ENCODE measurements around the gene BRIP1. TPM values are rescaled to one million over a fixed set of nuclear protein-coding genes. Genes with fewer than 3 reads are reported as not detected.

The BRIP1 gene
- total RNA-seq, 1 donor from 2014 or later = 5.2 TPM

GRCh38 chr17:61647047-61647446, 216.3 kb downstream of the BRIP1 start:
- Mint-ChIP-seq H3K4me1 (ENCODE audit: unreplicated experiment) (no peaks in the 10 kb centered on the region), H3K27me3 (ENCODE audit: unreplicated experiment) (no peaks in the 10 kb centered on the region), H3K27ac (ENCODE audit: unreplicated experiment) (no peak overlapping the region), H3K9me3 (ENCODE audit: unreplicated experiment) (peaks cover 5% of the 10 kb centered on the region), H3K36me3 (ENCODE audit: low read depth, unreplicated experiment) (no peaks in the 10 kb centered on the region), H3K4me3 (ENCODE audit: unreplicated experiment) (no peak overlapping the region)
- no peak for DNase-seq (ENCODE audit: low spot score)
- no peak for TF ChIP-seq CTCF (IDR thresholded peaks at IDR 0.05; ENCODE audit: unreplicated experiment)

GRCh38 chr17:61646482-61646881, 216.8 kb downstream of the BRIP1 start:
- no peaks in the 10 kb centered on the region for H3K4me1 Mint-ChIP-seq (ENCODE audit: unreplicated experiment)
- H3K4me3 Mint-ChIP-seq (ENCODE audit: unreplicated experiment) = no peak overlapping the region
- TF ChIP-seq CTCF (IDR thresholded peaks at IDR 0.05; ENCODE audit: unreplicated experiment) = no peak
- H3K36me3 Mint-ChIP-seq (ENCODE audit: low read depth, unreplicated experiment) = no peaks in the 10 kb centered on the region
- peaks cover 5% of the 10 kb centered on the region for H3K9me3 Mint-ChIP-seq (ENCODE audit: unreplicated experiment)
- H3K27me3 Mint-ChIP-seq (ENCODE audit: unreplicated experiment) = no peaks in the 10 kb centered on the region
- H3K27ac Mint-ChIP-seq (ENCODE audit: unreplicated experiment) = no peak overlapping the region
- DNase-seq (ENCODE audit: low spot score) = no peak

- no peaks in the 10 kb centered on the region for H3K4me1 Mint-ChIP-seq (ENCODE audit: unreplicated experiment)
- no peak overlapping the region for H3K4me3 Mint-ChIP-seq (ENCODE audit: unreplicated experiment)
- no peaks in the 10 kb centered on the region for H3K27me3 Mint-ChIP-seq (ENCODE audit: unreplicated experiment)
- DNase-seq (ENCODE audit: low spot score) = no peak
- H3K9me3 Mint-ChIP-seq (ENCODE audit: unreplicated experiment) = peaks cover 4% of the 10 kb centered on the region
- TF ChIP-seq CTCF (IDR thresholded peaks at IDR 0.05; ENCODE audit: unreplicated experiment) = no peak
- H3K36me3 Mint-ChIP-seq (ENCODE audit: low read depth, unreplicated experiment) = no peaks in the 10 kb centered on the region
- no peak overlapping the region for H3K27ac Mint-ChIP-seq (ENCODE audit: unreplicated experiment)
These were observed 217.4 kb downstream of the BRIP1 start for GRCh38 chr17:61645920-61646319.

- no peak for DNase-seq (ENCODE audit: low spot score)
- no peaks in the 10 kb centered on the region for H3K27me3 Mint-ChIP-seq (ENCODE audit: unreplicated experiment)
- no peaks in the 10 kb centered on the region for H3K36me3 Mint-ChIP-seq (ENCODE audit: low read depth, unreplicated experiment)
- H3K4me3 Mint-ChIP-seq (ENCODE audit: unreplicated experiment) = no peak overlapping the region
- no peaks in the 10 kb centered on the region for H3K9me3 Mint-ChIP-seq (ENCODE audit: unreplicated experiment)
- no peak overlapping the region for H3K27ac Mint-ChIP-seq (ENCODE audit: unreplicated experiment)
- H3K4me1 Mint-ChIP-seq (ENCODE audit: unreplicated experiment) = no peaks in the 10 kb centered on the region
- TF ChIP-seq CTCF (IDR thresholded peaks at IDR 0.05; ENCODE audit: unreplicated experiment) = no peak
These were observed 218.2 kb downstream of the BRIP1 start for GRCh38 chr17:61644800-61645774.

GRCh38 chr17:61642768-61643167, 220.6 kb downstream of the BRIP1 start:
- Mint-ChIP-seq H3K36me3 (ENCODE audit: low read depth, unreplicated experiment) (no peaks in the 10 kb centered on the region), H3K9me3 (ENCODE audit: unreplicated experiment) (no peaks in the 10 kb centered on the region), H3K27me3 (ENCODE audit: unreplicated experiment) (no peaks in the 10 kb centered on the region)

More at GRCh38 chr17:61642768-61643167, 220.6 kb downstream of the BRIP1 start:
- H3K4me3 Mint-ChIP-seq (ENCODE audit: unreplicated experiment) = no peak overlapping the region
- no peaks in the 10 kb centered on the region for H3K4me1 Mint-ChIP-seq (ENCODE audit: unreplicated experiment)
- no peak overlapping the region for H3K27ac Mint-ChIP-seq (ENCODE audit: unreplicated experiment)
- no peak for TF ChIP-seq CTCF (IDR thresholded peaks at IDR 0.05; ENCODE audit: unreplicated experiment)
- no peak for DNase-seq (ENCODE audit: low spot score)

Measured in endothelial cell (in vitro differentiated cells).